Measurements from ENCODE around the gene NLGN1.

GRCh38 chr3:174325834-174326700, 928.5 kb downstream of the NLGN1 start:
- TF ChIP-seq CTCF (IDR thresholded peaks at IDR 0.05; ENCODE audit: poor library complexity, severe bottlenecking): no peak
- no peak for TF ChIP-seq EP300 (conservative IDR thresholded peaks at IDR 0.05; ENCODE audit: poor library complexity, severe bottlenecking)
- TF ChIP-seq POLR2AphosphoS5 (IDR thresholded peaks at IDR 0.05): no peak
- TF ChIP-seq MXI1 (conservative IDR thresholded peaks at IDR 0.05; ENCODE audit: poor library complexity, severe bottlenecking): no peak
- no peak for TF ChIP-seq RAD21 (conservative IDR thresholded peaks at IDR 0.05)
- no peak for TF ChIP-seq REST (IDR thresholded peaks at IDR 0.05; ENCODE audit: borderline replicate concordance)
- TF ChIP-seq SMC3 (conservative IDR thresholded peaks at IDR 0.05; ENCODE audit: poor library complexity): no peak

Data from neural cell (in vitro differentiated cells).